Activated CD8-positive, alpha-beta memory T cell treated with anti-CD3 and anti-CD28 coated beads for 4 hours (primary cell): ENCODE results near the gene S100A2.

Experiments
- DNase-seq, 2 donors: peaks; one replicate each; pipeline ENCODE4 v3.0.0-alpha.2; 2020; ENCODE audit warnings: low read depth in 2 of 2

S100A2 gene

GRCh38 chr1:153545067-153546055, 20.3 kb downstream of the S100A2 start, which contains the start of gene S100A4:
Gene S100A4, minus strand, starts transcription at chr1:153545806. Its CDS starts 1,012 bp downstream, at chr1:153544794.
- DNase-seq = peak; percentile 74 to 84

DNA sequence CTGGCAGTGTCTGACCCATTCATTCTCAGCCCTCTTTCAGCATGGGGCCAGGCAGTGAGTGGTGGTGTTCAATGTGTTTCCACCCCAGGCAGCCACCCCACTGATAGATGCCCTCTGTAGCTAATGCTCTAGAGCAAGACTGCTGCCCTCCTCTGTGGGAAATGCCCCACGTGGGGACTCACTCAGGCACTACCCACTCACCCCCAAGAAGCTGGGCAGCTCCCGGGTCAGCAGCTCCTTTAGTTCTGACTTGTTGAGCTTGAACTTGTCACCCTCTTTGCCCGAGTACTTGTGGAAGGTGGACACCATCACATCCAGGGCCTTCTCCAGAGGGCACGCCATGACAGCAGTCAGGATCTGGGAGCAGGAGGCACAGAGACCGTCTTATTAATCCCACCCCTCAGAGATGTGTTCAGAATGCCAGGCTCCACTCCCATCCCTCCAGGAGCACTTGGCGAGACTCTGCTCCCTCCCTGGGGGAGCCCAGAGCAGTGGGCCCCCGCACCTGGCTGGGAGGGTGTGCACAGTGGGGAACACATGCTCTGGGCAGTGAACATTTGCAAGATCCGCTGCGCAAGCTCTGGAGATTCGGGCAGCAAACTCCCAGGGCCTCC, 21.1 kb downstream of the S100A2 start:
- no peak for DNase-seq

DNA sequence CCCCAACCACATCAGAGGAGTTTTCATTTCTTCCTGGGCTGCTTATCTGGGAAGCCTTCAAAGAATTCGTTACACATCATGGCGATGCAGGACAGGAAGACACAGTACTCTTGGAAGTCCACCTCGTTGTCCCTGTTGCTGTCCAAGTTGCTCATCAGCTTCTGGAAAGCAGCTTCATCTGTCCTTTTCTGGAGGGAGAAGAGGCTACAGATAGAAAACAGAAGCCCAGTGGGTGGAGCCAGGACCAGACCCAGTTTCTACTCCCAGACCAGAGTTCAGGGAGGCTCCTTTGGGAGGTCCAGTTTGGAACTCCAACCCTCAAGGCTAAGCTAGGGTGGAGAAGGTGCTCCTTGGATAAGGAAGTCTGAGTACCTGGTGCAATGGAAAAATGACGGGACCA, 21.9 kb downstream of the S100A2 start:
- DNase-seq = no peak

GRCh38 chr1:153542956-153543711, 22.5 kb downstream of the S100A2 start:
- DNase-seq = no peak

GRCh38 chr1:153541641-153542590, 23.7 kb downstream of the S100A2 start:
- no peak for DNase-seq

- DNase-seq = peak in 1 of 2 donors; percentile 48
These were observed 25.0 kb downstream of the S100A2 start, which contains the start of gene S100A5 for GRCh38 chr1:153540394-153541361. Gene S100A5, minus strand, starts transcription at chr1:153540934. Its CDS starts 743 bp downstream, at chr1:153540191.

DNA sequence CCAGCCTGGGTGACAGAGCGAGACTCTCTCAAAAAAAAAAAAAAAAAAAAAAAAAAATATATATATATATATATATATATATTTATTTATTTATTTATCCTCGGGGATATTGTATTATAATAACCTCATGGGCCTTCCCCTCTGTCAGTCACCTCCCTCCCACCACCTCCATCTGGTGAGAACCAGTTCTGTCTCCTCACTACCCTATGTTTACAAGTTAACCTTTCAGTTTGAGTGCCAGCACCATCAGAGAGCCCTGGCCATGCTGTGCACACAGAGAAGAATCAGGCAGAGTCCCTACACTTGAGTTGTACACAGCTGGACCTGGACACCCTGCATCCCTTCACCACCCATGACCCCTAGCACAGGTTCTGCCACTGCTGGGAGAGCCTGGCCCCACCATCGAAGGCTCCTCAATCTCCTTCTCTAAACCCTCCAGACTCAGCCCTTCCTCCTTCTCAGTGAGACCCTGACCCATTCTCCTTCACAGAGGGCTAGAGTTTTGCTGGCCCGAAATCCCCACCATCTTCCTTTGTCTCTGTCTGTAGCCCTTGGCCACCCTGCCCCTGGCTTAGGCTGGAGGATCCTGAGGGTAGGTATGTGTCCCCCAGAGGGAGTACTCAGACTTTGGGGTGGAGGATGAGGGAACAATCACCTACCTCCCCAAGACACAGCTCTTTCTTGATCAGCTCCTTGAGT, 26.1 kb downstream of the S100A2 start:
- DNase-seq = no peak

DNA sequence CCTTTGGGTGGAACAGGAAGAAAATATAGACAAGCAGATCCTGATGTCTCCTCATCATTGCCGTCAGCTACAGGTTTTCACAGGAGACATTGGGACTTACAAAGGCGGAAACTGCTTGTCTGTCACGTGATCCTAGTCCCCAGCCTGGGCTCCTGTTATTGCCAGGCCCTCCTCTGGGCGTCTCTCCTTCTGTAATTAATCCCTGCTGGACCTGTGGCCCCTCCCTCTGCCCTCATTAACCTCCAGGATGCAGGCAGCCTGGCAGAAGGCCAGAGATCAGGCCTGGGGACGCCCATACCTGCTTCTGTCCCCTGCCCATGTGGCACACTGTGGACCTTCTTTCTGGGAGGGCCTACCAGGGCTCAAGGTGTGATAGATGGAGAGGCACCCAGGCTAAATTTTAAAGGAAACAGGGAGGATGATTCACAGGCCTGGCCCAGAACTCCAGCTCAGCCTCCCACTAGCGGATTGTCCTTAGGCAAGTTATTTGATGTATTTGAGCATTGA, 27.3 kb downstream of the S100A2 start:
- DNase-seq = no peak

DNA sequence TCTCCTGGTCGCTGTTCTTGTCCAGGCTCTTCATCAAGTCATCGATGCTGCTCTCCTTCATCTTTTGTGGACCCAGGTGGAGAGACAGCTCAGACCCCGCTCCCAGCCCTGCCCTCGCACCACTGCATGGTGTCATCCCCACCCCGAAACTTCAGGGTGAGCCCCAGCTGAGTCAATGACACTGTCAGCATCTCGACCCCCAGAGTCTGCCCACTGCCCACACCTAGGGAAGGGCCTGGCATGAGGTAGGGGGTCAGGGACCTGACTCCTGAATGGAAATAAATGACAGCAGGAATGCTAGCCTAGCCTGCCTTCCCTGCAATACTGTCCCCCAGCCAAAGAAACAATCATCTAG, 28.3 kb downstream of the S100A2 start:
- DNase-seq = no peak

- no peak for DNase-seq
These were observed 28.8 kb downstream of the S100A2 start for GRCh38 chr1:153536671-153537375.

GRCh38 chr1:153536012-153536670, 29.5 kb downstream of the S100A2 start:
- peak; percentile 67 to 72 for DNase-seq

- no peak for DNase-seq
These were observed 30.2 kb downstream of the S100A2 start, which contains the start of gene S100A6 for GRCh38 chr1:153535242-153536011. Gene S100A6, minus strand, starts transcription at chr1:153535991. Its CDS starts 652 bp downstream, at chr1:153535339.

DNA sequence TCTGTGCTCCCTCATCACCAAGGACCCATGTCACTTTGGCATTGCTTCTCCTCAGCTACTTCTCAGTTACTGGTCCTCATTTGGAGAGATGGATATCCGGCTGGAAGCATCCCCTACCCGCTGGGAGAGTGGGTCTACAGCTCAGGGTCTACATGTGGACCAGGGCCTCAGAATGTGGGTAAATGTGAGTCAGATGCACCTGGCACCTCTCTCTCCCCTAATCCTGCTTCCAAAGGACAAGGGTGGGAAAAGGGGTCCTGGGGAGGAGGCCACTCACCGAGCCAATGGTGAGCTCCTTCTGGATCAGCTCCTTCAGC, 30.8 kb downstream of the S100A2 start:
- DNase-seq = no peak

GRCh38 chr1:153534226-153534924, 31.3 kb downstream of the S100A2 start:
- DNase-seq = no peak

DNA sequence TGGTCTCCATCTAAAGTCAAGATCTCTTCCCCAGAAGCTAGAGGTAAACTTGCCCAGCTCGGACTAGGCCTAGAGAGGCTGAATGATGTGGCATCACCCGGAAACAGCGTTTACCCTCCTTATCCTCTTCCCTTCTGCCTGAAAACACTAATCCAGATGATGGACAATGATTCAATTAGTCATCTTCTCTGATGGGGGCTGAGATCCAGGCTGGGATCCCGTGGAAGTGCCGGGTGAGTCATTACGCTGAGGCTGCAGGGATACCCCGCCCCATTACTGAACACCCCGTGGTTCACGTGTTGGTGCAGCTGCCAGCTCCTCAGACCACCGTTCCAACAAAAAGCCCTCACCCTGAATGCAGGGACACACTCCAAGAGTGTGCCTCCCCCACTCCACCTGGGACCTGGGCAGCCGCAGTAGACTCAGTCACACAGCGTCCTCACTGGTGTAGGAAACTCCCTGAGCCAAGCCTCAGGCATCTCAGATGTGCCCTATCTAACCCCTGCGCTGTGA, 31.9 kb downstream of the S100A2 start:
- DNase-seq = no peak
